NCI-H187 (cell line): ENCODE measurements around the gene GPR55.

Source experiments
- DNase-seq, 2 experiments: peaks; one replicate each; lab custom pipeline; 2025; lab: John Stamatoyannopoulos, UW

The GPR55 gene

DNA sequence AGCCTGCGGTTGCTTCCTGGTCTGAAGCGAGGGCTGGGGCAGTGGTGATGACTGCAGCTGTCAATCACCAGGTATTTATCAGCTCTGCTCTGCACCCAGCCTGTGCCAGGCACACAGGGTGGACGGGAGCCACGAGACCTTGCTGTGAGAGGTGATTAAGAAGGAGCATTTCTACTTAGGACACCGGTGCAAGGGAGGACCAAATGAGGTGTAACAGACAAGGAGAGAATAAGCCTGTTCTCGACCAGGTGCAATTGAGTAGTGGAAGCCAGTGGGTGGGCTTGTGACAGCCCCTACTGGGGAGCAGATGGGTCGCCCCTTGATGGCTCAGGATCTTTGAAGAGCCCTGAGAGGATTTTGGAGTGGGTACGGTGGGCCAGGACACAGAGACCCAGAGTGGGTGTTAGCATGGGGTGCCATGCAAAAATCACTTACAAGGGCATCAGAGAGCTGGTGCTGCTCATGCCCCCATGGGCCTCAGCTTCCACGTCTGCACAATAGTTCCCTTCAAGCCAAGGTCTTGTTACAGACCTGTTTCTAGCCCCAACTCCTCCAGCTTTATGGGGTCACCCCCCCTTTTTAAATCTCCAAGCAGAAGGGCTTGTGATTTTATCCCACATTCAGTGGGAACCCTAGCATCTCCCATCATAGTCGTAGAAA is 24.6 kb downstream of the GPR55 start:
- DNase-seq: no peak

DNA sequence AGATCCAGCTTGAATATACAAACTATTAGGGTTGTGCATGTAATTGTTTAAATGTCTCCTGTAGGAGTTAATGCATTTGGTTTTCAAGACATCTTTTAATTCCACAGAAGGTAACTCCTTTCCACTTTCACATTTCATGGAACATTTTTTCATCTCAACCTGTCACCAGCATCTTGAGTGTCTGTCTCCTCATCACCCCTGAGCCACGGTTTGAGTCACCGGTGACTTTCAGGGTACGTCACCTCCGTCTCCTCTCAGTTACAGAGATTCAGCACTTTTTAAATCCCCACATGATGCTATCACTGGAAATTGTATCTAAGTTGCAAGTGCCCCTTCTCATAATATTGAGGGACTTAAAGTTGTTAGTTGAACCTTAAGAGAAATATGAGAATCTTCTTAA is 25.3 kb downstream of the GPR55 start:
- no peak for DNase-seq

DNA sequence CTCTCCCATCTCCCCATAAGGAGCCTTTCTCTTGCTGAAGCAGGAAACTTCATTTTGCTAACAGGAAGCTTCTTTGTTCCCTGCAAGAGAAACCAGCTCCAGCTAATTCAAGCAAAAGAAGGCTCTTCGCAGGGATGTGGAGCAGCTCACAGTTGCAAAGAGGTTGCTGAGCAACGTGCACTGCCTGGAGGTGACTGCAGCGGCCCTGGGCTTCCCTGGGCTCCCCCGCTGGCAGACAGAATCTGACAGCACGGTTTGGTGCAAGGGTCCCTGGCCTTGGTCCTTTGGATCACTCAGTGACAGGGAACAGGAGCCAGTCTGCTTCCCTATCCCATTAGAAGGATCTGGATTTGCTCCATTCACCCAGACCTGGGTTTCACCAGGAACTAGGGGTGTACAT is 25.8 kb downstream of the GPR55 start:
- no peak for DNase-seq

DNA sequence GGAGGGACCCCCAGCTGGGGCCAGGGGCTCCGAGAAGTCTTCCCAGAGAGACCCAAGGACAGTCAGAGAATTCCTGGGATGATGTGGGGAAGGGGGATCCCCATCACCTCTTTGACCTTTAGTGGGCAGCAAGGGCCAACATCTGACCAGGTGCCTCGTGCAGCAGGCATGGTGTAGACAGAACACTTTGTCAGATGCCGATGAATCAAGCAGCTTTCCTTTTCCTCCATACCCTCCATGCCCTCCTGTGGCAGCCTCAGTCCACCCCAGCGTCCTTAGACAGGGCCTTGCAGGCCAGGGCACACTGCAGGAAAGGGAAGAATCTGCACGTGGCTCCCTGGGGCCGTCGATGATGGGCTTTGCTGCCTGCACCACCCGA is 26.3 kb downstream of the GPR55 start:
- DNase-seq: no peak

DNA sequence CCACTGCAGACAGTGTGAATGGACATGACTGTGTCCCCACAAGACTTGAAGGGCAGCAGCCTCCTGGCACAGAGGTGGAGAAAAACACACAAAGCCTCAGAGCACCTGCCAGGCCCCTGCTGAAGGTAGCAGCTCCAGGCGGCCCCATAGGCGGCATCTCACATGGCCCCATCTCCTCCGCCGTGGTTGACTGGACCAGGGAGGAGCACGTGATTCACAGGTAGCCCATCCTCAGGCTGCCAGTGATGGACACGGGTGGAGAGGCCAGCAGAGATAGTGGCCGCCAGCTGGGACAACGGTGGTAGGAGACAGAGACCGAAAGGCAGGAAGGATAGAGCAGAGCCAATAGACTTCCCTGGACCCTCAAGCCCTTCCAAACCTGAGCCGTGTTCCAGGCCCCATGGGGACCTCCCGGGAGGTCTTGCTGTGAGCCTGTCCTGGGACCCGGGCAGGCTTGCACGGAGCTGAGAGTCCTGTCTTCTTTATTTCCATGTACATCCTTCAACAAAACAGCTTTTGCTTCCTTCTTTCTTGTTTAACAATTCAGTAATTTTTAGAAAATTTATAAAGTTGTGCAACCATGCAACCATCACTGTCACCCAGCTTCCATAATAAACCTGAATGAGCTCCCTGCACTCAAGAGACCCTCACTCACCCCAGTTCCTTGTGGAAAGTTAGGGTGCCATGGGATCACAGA is 26.9 kb downstream of the GPR55 start:
- no peak for DNase-seq

DNA sequence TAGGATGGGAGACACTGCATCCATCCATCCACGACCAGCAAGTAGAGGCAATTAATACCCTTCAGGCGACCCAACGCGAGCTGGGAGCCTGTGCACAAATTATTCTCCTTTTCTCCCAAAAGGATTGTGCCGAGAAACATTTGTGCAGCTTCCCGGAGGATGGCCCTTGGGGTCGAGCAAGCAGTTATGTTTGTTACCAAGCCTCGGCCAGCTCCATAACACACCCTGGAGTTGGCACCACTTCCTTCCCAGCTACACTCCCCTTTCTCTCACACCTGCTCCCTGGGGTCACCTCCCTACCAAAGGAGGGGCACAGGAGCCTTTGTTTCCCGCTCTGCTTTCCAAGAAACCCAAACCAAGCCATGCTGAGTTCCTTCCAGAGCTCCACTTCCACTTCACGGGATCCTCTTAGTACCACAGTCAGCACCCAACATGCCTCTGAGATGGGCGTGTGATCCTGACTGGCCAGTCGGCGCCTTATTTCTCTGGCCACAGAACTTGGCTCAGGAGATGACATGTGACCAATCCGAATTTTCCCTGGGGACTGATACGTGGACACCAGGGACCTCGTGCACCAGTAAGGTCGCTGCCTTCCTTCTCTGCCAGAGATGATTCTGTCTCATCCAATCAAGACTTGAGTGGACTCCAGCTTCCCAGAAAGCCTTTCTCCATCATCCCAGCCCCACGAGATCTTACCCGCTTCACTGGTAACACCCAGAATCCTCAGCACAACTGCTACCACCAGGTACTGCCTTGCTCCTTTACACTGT is 28.5 kb downstream of the GPR55 start:
- no peak for DNase-seq

DNA sequence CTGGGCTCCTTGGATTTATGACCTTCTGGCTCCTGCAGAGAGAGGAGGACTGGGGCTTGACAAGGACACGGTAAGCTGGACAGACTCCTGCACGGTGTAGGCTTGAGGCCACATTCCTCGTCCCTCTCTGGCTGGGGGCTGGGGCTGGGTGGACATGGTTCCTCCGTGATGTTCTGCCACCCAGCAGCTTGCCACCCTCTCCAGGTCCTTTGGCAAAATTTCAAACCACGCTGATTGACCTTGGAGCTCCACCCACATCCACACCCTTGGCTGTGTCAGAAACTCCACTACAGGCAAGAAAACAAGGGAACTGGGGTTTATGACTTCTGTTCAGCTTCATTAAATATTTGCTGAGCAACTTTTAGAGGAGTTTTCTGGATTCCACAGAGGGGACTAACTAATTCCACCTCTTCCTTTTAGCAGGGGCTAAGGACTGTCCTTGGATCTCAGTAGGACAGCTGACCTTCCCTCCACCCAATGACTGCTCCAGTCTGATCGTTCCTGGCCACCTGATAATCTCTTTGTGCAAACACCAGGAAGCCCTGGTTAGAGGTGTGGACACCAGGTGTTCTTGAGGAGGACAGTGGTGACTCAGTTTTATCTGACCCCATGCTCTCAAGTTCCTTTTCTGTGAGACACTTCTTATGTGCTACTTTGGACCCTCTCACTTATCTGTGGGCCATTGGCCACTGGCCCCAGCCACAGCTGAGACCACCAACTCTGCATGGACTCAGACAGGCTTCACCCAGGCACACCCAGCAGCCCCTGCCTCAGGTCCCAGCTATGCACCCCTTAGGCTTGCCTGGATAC is 29.3 kb downstream of the GPR55 start:
- DNase-seq: no peak

DNA sequence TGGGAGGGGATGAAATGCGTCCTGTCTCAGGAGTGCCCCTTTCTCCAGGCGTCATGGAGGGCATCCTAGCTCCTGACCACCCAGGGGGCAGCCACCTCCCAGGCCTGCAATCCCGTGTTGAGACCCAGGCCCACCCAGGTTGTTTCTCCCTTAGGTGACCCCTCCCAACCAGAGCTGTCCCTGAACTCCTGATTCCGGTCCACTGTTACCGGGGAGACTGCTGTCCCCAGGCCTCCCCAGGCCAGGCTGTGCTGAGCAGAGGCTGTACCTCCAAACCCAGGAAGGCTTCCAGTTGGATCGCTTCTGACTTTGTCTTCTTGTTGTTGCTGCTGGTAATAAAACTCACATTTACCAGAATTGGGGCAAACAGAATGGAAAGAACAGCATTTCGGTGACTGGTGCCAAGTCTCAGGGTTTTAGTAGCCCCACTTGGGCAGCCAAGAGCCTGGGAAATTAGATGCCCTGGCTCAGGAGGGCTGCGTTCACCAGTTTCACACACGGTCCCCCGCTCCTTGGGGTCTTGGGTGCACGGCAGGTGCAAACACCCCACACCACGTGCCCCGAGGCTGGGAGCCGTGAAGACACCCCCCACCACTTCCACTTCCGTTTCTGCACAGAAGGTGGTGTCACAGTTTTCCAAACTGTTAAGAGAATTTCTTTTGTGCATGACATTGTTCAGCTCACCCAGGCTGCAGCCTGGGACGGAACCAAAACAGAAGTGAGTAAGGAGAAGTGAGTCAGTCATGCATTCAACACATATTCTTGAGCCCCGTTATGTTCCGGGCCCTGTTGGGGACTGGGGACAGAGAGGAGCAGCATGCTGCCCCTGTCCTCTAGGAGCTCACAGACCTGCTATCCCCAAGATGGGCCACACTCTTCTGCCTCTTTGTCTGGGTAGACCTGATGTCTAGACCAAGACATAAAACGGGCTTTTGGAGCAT is 30.9 kb downstream of the GPR55 start:
- no peak for DNase-seq

DNA sequence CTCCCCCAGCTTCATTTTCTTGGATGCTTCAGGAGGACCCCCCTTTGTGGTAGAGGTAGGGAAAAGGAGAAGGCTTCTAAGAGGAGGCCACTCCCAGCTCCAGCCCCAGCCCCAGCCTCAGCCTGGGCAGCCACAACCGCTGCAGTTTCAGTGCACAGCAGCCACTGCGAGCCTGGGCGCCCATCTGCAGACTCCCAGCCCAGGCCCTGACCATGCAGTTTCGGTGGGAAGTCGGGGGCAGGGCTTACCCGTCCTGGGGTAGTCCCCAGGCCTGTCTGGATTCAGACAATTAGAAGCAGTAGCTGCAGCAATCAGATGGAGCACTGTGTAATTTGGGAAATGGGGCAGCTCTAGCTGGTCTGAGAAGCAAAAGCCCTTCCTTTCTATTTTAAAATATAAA is 31.7 kb downstream of the GPR55 start:
- no peak for DNase-seq

DNA sequence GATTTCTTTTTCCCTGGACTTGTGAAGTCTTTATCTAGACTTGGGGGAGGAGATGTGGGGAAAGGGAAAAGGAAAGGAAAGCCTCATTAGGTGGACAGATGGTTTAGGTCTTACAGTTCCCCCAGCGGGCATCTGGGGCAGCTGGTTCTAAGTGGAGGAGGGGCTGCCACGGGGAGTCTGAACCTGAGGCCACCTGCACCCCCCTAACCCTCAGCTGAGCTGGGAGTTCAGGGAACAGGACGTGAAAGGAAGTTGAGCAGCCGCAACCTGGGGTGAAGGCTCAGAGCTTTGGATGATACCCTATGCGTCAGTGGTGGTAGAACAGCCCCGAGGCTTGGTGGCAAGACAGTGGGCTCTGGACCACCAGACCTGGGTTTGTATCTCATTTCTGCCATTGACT is 33.5 kb downstream of the GPR55 start:
- no peak for DNase-seq

DNA sequence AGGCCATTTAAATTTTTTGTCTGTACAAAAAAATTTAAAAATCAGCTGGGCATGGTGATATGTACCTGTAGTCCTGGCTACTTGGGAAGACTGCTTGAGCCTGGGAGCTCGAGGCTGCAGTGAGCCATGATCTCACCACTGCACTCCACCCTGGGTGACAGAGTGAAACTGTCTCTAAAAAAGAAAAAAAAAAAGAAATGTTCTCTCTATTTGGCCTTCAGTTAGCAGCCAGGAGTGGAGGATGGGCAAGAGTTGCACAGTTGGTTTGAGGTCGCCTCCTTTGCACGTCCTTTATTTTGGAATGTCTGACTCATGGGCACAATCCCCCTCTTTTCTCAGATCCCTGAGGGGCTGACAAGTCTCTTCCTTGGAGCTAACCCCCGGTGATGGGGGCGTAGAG is 34.0 kb downstream of the GPR55 start:
- no peak for DNase-seq

DNA sequence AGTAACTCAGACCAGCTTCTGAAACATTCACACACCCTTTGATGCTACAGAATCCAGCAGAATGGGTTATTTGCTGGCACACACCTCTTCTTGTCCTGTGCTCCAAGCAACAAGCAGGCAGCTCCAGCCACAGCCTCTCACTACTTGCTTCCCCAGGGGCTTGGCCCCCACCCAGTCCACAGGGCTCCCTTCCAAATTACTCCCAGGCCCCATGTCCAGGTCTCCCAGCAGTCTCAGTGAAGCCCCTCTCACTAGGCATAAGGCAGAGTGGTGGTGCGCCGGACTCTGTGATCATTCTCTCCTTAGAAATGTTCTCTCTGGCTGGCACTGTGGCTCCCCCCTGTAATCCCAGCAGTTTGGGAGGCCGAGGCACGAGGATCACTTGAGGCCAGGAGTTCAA is 34.4 kb downstream of the GPR55 start:
- DNase-seq: no peak

DNA sequence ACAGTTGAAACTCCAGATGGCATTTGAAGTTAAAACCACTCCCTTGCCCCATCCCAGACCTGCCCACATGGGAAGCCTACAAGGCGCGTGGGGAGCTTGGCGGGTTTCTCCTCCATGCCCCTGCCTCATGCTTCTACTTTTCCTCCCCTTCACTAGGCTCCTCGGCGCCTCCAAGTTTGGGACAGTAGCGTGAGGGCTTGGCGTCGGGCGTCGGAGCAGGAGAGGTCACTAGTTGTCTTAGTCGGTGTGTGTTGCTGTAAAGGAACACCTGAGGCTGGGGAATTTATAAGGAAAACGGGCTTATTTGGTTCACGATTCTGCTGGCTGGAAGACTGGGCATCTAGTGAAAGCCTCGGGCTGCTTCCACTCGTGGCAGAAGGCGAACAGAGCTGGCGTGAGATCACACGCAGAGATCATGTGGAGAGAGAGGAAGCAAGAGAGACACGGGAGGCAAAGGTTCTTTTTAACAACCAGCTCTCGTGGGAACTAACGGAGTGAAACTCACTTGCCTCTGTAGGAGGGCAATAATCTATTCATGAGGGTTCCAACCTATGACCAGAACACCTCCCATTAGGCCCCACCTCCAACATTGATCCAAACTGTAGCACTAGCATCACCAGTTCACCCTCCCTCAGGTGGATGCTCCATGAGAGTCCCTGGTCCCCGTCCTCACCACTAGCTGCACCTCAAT is 35.0 kb downstream of the GPR55 start:
- no peak for DNase-seq

DNA sequence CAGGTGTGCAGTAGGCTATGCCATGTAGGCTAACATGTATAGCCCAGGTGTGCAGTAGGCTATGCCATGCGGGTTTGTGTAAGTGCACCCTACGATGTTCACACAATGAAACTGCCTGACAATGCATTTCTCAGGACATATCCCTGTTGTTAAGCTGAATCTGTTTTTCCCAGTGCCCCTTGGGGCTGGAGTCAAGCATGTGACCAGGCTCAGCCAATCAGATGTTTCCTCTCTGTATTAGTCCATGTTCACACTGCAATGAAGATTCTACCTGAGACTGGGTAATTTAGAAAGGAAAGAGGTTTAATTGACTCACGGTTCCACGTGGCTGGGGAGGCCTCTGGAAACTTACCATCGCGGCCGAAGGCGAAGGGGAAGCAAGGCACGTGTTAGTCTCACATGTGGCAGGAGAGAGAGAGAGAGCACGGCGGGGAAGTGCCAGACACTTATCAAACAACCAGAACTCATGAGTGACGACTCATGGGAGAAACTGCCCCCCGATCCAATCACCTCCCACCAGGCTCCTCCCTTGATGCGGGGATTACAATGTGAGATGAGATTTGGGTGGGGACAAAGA is 36.1 kb downstream of the GPR55 start:
- DNase-seq: no peak

DNA sequence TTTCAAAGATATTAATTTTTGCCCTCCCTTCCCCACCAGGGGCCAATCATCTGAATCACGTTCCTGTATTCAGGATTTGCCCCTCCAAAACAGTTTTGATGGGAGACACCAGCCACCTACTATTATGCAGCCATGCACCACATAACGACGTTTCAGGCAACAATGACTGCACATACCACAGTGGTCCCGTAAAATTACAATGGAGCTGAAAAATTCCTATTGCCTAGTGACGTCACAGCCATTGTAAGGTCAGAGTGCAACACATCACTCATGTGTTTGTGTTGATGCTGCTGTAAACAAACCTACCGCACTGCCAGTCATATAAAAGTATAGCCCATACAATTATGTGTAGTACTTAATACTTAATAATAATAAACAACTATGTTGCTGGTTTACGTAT is 37.7 kb downstream of the GPR55 start:
- no peak for DNase-seq

DNA sequence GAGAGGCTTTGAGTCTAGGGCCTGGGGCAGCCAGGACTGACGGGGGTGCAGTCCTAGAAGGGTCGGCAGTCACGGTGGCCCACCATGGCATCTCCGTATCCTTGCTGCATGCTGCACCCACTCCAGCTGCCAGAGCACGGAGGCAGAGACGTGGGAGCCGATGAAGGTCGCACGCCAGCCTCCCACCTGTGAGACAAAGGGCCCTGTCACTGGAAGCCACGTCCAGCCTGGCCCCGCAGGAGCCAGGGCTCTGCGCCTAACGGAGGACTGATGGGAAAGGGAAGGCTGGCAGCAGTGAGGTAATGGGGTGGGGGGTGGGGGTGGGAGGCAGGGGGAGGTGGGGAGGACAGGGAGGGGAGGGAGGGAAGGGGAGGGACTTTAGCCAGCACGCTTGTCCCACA is 38.4 kb downstream of the GPR55 start:
- DNase-seq: no peak

DNA sequence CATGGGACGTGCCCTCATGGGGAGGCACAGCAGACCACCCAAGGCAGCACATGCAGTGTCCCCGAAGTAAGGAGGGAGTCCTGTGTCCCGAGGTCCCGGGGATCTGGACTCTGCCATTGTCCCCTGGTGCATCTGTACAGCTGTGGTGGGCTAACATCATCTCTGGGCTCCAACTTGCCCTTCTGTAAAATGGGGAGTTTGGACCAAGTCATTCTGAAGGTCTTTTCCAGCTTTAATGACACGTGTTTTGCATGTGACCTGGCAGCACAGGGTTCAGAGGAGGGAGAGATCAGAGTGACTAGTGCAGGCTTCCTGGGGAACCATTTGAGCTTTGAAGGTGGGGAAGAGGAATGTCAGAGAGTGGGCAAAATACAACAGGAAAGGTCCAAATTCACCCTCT is 38.8 kb downstream of the GPR55 start:
- no peak for DNase-seq

DNA sequence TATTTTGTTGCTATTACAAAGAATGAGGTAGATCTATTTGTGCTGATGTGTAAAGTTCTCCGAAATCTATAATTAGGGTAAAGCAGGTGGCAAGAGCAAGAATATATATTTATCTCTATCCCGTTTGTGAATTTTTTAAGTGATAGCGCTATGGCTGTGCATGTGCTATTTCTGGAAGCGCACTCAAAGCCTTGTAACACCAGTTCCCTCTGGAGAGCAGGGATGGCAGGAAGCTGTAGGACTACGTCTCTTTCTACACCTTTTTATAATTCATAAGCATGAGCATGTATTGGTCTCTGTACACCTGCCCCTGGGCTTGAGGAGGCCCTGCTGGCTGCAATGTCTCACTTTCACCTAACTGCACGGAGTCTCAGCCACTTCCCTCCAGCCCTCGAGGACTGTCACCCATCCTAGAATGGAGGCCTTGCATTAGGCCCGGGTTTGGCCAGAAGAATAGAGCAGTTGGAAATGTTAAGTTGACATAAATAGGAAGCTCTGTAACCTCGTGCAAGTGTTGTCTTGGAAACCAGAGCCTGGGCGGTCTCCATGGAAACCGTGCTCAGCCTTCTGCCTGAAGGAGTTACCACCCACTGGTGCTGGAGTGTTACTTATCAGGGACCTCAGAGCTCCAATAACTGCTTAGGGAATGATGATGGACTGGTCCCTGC is 39.4 kb downstream of the GPR55 start:
- peak; percentile 9 to 46 for DNase-seq

DNA sequence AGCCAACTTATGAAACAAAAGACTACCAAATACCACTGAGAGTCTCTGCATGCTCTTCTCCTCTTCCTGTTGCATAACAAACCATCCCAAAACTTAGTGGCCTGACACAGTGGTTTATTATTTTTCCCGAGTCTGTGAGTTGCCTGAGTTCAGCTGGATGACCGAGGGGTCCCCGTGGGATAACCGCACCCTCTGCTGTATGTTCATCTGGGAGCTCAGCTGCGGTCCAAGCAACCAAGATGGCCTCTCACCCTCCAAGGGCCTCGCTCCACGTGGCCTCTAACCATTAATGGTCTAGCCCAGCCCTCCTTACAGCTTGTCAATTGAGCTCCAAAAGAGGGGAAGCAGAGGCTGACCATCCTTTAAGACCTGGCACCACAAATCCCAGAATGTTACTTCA is 43.2 kb downstream of the GPR55 start:
- no peak for DNase-seq

DNA sequence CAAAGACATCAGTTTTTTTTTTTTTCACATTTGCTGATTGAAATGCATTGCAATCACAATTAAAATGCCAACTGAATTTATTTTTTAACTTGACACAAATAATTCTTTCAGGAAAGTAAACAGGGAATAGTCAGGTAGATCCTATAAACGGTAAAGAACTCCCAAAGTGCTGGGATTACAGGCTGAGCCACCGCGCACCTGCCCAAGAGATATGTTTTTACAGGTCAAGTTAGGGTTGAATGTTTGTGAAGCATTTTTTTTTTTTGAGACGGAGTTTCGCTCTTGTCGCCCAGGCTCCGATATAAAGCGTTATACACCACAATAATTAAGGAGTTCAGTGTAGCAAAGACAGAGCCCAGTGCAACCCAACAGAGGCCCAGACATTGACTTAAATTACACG is 45.2 kb downstream of the GPR55 start:
- no peak for DNase-seq
